Pons (tissue), 1 donor: ENCODE measurements around the gene DBF4.
"Not testable (repeated sequence)": the region's sequence is repeated elsewhere in the genome, so short reads cannot be mapped to it uniquely, and the experiment has no call there.

Experiments
- DNase-seq: peaks from one replicate; pipeline ENCODE4 v3.0.0-alpha.2; 2016; ENCODE audit warnings: low spot score

Gene DBF4, protein sequence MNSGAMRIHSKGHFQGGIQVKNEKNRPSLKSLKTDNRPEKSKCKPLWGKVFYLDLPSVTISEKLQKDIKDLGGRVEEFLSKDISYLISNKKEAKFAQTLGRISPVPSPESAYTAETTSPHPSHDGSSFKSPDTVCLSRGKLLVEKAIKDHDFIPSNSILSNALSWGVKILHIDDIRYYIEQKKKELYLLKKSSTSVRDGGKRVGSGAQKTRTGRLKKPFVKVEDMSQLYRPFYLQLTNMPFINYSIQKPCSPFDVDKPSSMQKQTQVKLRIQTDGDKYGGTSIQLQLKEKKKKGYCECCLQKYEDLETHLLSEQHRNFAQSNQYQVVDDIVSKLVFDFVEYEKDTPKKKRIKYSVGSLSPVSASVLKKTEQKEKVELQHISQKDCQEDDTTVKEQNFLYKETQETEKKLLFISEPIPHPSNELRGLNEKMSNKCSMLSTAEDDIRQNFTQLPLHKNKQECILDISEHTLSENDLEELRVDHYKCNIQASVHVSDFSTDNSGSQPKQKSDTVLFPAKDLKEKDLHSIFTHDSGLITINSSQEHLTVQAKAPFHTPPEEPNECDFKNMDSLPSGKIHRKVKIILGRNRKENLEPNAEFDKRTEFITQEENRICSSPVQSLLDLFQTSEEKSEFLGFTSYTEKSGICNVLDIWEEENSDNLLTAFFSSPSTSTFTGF

DNA sequence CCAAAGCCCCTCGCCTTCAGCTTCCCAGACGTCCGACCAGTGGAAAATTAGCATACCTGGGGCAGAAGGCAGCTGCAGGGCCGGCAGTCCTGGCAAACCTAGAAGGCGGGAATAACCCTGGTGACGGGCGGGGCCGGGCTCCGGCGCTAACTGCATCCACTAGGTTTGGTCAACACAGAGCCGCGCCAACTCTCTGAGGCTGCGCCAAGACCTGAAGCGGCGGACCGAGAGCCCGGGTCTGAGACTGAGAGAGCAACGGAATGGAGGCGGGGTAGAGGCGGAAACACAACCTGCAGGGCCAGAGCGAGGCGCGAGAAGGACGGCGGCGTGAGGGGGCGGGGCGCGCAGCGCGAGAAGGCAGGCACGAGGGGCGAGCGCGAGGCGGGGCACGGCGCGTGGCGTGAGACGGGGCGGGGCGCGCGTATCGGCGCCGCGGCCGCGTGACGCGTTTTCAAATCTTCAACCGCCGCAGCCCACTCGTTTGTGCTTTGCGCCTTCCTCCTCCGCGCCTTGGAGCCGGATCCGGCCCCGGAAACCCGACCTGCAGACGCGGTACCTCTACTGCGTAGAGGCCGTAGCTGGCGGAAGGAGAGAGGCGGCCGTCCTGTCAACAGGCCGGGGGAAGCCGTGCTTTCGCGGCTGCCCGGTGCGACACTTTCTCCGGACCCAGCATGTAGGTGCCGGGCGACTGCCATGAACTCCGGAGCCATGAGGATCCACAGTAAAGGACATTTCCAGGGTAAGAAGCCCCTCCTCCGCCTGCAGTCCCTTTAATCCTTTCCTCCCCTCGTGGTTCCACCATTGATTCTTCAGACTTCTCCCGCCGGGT, at the start of gene DBF4, which contains the start of gene SLC25A40:
Gene DBF4, plus strand, starts transcription at position 454 of the 829 bp plus-strand sequence. Its CDS starts 240 bp downstream, at position 694.
Gene SLC25A40, minus strand, starts transcription at position 321 of the 829 bp plus-strand sequence. CDS start 17,633 bp downstream, outside the sequence.
- peak; percentile 78 for DNase-seq

DNA sequence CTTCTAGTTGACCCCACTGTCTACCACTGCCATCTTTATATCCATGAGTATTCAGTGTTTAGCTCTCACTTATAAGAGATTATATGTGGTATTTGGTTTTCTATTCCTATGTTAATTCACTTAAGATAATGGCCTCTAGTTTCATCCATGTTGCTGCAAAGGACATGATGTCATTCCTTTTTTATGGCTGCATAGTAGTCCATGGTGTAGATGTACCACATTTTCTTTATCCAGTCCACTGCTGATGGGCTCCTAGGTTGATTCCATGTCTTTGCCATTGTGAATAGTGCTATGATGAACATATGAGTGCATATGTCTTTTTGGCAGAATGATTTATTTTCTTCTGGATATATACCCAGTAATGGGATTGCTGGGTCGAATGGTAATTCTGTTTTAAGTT, 47.9 kb upstream of the DBF4 start:
- not testable (repeated sequence) for DNase-seq

DNA sequence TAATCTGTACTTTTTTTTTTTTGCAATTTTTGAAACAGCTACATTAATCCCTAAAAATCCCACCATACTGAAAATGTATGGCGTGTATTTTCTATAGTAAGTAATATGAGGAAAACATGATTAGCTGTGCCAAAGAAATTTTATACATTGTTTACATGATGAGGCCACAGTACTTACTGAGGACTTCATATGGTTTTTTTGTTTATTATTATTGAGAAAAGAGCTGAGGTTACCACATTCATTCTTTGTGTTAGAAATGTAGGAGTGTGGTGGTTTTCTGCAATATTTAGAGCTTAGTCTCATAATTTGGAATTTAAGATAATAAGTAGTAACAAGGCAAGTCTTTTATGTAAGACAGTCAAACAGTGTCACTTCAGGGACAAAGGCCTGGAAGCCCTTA, 45.2 kb upstream of the DBF4 start:
- no peak for DNase-seq

DNA sequence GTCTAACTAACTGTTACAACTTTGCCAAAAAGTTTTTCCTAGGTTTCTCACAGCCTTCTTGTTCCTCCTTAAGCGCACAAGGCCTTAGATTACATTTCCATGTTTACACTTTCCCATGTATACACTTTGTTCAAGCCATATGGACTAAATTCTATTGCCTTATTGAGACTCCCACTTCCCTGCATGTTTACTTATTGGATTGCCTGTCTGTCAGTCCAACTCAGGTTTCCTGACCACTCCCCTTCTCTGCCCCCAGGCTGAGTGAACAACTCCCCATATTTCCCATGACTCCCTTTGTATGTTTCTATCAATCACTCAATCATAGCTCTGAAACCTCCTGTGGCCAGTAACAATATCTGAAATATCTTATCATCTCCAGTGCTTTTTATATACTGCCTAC, 43.2 kb upstream of the DBF4 start:
- no peak for DNase-seq

DNA sequence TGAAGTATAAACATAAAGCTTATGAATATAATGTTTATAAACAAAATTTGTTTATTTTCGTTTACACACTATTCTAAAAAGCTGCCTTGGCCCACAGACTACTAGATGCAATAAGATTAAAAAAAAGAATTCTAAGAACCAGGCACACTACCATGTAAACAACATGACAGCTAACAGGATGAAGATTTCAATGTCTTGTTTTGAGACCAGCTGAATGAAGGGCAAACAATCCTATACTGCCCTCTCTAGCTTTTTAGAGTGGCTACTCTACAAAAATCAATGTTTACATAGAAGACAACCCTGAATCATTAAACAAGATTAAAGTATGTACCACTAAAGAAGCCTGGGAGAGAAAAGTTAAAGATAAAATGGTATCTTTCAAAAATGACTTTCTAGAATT, 38.7 kb upstream of the DBF4 start:
- DNase-seq = no peak

DNA sequence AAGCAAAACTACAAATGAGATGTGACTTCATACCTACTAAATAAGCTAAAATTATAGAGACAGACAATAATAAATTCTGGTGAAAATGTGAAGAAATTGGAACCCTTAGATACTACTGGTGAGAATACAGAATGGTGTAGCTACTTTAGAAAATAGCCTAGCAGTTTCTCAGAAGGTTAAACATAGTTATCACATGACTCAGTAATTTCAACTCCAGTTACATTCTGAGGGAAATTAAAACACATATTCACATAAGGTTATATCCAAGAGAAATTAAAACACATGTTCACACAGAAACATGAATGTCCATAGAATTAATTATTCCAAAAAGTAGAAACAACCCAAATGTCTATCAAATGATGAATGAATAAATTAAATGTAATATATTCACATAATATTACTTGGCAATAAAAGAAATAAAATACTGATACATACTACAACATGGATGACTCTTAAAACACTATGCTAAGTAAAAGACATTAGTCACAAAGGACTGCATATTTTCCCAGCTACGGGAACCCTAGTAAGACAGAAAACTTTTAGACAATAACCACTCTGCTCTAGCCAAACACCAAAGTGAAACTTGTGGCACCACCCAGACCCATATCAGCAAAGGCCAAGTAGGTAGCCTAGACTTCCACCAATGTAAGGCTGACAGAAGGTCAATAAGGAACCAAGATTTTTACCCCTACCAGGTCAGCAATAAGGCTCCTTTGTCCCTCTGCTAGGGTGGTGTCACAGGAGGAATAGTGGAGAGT, 25.3 kb upstream of the DBF4 start:
- no peak for DNase-seq

DNA sequence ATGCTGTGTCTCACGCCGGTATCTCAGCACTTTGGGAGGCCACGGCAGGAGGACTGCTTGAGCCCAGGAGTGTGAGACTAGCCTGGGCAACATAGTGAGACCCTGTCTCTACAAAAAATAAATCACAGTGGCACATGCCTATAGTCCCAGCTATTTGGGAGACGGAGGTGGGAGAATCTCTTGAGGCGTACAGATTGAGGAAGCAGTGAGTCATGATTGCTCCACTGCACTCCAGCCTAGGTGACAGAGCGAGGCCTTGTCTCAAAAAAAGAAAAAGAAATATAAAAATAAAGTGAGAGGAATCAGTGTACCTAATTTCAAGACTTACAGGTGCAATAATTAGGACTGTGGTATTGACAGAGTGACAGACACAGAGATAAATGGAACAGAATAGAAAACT, 24.0 kb upstream of the DBF4 start:
- no peak for DNase-seq

DNA sequence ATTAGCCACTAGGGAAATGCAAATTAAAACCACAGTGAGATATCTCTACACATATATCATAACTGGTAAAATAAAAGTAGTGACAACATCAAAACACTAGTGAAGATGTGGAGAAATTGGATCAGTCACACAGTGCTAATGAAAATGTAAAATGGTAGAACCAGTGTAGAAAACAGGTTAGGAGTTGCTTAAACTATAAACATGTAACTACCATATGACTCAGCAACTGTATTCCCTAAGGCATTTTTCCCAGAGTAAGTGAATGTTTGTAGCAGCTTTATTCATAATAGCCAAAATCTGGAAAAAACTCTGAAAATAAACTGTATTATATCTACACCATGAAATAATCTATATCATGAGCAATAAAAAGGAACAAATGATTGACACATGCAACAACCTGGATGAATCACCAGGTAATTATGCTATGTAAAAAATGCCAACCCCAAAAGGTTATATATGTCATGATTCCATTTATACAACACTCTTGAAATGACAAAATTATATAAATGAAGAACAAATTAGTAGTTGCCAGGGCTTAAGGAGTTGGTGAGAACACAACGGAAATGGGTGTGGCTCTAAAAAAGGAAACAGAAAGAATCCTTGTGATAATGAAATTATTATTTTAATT, 22.9 kb upstream of the DBF4 start:
- no peak for DNase-seq

DNA sequence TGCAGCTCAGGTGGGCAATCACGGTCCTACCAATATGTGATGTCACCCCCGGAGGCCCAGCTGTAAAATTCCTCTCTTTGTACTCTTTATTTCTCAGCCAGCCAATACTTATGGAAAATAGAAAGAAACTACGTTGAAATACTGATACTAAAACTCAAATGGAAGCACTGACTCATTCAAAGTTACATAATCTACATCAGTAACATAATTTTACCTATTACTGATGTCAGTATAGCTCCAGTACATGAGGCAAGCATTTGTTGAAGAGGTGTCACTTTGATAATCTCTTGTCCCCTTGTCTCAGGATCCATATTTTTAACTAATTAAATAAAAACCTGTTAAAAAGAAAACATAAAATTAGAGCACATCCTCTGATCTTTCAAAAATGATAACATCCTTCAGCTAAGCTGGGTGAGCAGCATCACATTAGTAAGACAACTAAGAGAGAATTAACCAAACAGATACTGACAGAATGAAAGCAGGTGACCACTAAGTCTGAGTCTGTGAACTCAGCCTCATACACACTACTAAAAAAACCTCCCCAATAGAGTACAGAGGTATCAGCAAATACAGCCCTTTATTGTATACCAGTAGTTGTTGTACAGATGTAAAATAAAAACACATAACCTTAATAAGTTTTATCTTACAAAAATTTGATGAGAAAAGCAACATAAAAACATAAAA, 17.7 kb upstream of the DBF4 start:
- no peak for DNase-seq

DNA sequence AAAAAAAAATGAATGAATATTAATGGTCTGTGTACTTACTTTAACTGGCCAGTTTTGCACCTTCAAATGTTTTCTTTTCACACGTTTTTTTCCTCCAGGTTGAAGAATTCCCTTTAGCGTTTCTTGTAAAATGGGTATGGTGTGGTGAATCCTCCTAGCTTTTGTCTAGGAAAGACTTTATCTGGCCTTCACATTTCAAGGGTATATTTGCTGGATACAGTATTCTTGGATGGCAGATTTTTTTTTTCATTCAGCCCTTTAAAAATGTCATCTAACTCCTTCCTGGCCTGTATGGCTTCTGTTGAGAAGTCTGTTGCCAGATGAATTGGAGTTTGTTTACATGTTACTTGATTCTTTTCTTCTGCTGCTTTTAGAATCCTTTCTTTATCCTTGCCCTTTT, 10.2 kb upstream of the DBF4 start:
- no peak for DNase-seq

DNA sequence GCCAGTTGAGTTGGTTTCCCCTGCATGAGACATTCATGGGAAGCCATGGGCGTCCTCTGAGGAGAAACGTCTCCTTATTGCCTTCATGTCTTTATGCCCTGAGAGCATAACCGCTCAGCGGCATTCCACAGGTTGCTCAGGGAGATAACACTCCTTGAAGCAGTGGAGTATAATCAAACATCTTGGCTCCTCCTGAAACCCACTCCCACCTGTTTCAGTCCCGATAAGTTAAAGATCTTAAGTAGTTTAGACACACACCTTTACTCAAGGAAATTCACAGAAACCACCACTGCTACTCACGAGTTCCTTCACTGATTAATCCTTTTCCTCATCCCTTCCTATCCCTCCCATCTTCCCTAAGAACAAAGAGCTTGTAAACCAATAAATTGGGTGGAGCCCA, 9.8 kb upstream of the DBF4 start:
- not testable (repeated sequence) for DNase-seq

DNA sequence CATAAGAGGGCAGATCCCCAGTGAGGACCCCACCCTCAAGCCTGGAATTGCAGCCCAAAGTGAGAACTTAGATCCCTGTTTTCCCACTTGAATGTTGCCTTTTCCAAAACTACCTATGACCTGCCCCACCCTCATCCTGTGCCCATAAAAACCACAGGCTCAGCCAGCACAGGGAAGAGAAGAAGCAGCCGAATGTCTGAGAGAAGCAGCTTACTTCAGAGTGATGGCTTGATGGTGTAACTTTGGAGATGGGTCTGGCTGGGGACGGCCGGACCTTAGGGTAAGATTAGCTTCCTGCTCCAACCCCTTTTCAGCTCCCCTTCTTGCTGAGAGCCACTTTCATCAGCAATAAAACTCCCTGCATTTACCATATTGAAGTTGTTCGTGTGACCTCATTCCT, 5.8 kb upstream of the DBF4 start:
- DNase-seq = no peak

DNA sequence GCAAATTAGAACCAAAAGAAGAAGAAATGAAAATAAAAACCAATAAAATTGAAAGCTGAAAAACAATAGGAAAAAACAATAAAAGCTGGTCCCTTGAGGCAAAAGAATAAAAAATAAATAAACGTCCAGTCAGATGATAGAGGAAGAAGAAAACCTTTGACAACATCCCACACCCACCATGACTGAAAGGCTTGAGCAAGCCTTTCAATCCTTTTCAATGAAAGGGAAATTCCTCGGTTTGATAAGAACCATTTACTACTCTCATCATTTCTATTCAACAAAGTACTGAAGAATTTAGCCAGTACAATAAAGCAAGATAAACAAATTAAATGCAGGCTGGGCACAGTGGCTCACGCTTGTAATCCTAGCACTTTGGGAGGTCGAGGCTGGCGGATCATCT, 3.9 kb upstream of the DBF4 start:
- no peak for DNase-seq

DNA sequence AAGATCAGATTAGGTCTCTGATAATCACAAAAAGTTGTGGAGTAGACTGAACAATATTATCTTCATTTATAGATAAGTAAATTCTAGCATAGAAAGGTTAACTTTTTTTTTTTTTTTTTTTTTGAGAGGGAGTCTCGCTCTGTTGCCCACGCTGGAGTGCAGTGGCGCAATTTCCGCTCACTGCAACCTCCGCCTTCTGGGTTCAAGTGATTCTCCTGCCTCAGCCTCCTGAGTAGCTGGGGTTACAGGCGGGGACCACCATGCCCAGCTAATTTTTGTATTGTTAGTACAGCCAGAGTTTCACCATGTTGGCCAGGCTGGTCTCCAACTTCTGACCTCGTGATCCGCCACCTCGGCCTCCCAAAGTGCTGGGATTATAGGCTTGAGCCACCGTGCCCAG, 3.0 kb upstream of the DBF4 start:
- not testable (repeated sequence) for DNase-seq

DNA sequence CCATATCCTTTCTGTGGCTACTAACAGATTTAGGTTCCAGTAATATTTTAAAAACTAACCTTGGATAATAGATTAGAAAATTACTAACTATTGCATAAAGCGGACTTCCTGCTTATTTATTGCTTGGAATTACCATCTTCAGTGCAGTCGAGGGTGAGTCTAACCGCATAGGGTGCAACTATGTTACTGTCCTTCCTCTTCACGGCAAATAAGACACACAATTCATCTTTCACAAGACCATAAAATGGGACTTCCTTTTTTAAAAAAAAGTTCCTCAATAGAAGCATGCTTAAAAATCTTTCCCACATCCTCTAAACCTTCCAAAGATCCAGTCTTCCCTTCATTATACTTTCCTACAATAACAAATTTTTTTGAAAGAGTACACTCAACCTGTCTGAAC, 2.2 kb upstream of the DBF4 start:
- peak; percentile 6 for DNase-seq

DNA sequence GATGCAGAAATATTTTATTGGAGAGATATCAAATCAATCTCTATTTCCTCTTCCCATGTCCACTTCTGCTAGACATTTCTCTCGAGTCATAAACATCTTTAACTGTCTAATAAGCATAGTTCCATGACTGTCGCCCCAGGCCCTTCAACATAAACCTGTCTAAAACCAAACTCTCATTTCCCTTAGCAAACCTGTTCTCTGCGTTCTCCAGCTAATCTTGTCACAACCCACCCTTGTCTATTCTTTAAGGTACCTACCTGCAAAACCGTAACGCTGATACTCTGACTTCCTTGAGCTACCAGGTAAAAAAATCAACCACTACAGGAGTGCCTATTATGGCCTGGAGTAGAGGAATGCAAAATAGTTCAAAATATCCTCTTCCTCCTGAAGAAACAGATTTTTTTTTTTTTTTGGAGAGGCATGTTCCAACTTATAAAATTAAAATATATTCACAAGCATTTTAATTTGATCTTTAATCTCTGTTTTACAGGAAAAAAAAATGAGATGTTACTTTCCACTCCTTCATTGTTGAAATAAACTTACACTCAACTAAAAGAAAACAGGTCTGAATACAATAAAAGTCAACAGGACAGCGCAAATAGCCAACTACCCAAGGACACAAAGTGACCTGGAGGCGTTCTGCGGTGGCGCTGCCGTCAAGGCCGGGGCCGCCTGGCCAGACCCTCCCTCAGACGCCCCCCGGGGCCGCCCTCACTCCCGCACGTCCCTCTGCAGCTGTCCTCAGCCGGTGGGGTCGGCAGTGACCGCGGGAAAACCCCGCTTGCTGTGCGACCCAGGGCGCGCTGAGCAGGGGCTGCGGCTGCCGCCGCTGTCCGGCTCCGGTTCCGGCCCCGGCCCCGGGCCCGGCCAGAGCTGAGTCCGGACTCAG, 898 bp upstream of the DBF4 start:
- peak; percentile 39 for DNase-seq

DNA sequence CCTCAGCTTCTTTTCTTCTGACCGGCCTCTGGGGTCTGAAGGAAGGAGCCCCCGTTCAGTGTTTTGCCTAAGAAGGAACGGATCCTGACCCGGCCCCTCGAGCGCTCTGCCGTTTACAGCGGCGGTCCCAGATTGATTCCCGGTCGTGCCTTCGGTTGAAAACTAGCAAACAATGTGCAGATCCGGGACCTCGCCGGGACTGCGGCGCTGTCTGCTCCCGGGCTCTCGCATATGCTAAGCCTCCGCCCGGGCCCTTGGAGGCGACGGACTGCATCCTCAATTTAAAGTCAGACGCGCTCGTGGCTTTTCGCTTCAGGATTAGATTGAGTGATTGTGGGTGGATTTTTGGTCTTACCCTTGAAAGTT, 559 bp downstream of the DBF4 start:
- DNase-seq = peak; percentile 41

DNA sequence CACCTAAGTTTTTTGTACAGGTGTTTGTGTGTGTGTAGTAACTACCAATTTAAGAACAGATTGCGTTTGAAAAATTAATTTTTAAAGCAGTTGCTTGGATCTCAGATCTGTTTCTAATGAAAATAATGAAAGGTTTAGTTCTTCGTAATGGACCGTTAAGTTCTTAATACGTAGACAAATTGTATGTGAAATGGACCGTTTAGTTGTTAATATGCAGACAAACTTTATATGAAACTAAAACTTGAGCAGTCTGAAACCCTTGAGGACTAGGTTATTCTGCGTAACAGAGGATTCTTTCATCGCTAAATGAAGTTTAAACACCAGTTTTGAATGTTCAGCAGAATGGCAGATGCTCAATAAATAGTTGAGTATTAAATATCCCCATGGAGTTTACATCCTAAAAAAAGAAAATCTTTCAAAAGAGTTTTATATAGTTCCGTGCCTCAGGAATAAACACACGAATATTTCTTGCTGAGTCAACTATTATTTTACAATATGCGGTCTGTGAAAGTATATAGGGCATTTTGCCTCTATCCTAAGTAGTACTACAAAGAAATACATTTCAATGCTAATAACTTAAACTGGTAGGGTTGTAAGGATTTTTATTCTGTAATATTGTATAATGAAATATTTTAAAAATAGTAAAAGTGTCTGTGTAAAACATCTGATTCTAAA, 1.2 kb downstream of the DBF4 start:
- DNase-seq = peak; percentile 5

DNA sequence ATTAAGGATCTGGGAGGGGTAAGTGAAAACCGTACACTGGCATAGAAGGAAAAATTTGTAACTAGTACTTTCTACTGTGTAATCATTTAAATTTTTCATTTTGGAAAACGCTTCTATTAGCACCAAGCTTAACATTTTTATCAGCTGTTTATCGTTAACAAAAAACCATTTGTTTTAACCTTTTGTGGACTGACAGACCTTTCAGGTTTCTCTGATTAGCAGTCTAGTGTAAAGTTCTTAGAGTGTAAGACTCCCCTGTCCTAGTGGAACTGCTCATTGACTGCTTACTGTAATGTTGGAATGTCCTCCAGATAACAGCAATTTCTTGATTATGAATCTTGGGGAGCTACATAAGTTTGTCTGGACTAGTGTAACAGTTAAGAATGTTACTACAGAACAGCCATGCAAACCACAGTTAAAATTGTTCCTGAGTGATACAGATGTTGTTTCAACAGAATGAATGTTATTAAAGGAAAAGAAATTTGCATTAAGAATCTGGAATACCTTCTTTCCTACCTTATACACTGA, 2.0 kb downstream of the DBF4 start:
- DNase-seq = no peak
